Stimulated activated CD8-positive, alpha-beta memory T cell treated with anti-CD3 and anti-CD28 coated beads, Interleukin-2, amount 100 ng/mL, for 1 hour (primary cell): ENCODE results near the gene GARS1.
"Not testable (repeated sequence)": the region's sequence is repeated elsewhere in the genome, so short reads cannot be mapped to it uniquely, and the experiment has no call there.

Source experiments
- DNase-seq, 2 donors: peaks; one replicate each; pipeline ENCODE4 v3.0.0-alpha.2; 2020; ENCODE audit warnings: low read depth in 2 of 2

Gene GARS1

DNA sequence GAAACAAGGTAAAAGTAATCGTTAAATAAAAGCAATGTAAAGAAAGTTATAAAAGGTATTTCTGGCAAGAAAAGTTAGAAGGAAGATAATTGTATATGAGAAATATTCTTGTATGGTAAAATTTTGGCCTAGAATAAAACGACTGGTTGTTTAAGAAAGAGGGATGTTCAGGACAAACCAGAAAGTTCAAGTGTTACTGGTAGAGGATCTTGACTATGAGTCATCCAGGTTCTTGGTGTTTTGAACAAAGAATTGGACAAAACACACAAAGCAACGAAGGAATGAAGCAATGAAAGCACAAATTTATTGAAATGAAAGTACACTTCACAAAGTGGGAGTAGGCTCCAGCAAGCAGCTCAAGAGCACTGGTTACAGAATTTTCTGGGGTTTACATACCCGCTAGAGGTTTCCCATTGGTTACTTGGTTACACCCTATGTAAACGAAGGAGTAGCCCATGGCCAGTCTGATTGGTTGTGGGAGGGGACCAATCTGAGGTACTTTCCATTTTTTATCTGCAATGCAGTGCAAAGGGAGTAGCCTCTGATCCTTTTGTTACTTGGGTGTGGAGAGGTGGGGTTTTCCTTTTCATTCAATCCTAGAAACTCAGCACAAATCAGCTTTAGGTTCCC lies 22.4 kb upstream of the GARS1 start:
- no peak for DNase-seq

DNA sequence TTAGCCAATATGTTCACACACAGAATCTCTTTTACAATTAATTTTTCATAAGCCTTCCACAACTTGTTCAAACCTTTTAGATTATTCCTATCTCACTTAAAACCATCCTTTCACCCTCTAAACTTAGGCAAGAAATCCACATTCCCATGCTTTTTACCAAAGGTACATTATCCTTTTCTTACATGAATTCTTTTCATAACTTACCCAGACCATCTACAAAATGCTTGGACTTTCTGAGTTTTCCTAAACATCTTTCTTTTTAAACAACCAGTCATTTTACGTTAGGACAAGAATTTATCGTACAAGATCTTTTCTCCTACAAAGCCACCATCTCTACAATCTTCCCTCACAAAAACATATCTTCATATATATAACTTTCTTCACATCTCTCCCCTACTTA lies 18.8 kb upstream of the GARS1 start:
- DNase-seq: no peak

GRCh38 chr7:30583181-30583580 lies 11.5 kb upstream of the GARS1 start:
- DNase-seq: no peak

GRCh38 chr7:30584415-30584814 lies 10.3 kb upstream of the GARS1 start:
- no peak for DNase-seq

GRCh38 chr7:30584965-30585364 lies 9.7 kb upstream of the GARS1 start:
- DNase-seq: no peak

- no peak for DNase-seq
Observed at GRCh38 chr7:30585675-30586074, 9.0 kb upstream of the GARS1 start.

DNA sequence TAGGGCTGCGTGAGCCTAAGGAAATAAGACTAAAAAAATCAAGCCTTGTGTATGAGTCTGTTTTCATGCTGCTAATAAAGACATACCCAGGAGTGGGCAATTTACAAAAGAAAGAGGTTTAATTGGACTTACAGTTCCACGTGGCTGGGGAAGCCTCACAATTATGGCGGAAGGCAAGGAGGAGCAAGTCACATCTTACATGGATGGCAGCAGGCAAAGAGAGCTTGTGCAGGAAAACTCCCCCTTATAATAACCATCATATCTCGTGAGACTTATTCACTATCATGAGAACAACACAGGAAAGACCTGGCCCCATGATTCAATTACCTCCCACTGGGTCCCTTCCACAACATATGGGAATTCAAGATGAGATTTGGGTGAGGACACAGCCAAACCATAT lies 7.1 kb upstream of the GARS1 start:
- DNase-seq: not testable (repeated sequence)

GRCh38 chr7:30589111-30589510 lies 5.6 kb upstream of the GARS1 start:
- no peak for DNase-seq

DNA sequence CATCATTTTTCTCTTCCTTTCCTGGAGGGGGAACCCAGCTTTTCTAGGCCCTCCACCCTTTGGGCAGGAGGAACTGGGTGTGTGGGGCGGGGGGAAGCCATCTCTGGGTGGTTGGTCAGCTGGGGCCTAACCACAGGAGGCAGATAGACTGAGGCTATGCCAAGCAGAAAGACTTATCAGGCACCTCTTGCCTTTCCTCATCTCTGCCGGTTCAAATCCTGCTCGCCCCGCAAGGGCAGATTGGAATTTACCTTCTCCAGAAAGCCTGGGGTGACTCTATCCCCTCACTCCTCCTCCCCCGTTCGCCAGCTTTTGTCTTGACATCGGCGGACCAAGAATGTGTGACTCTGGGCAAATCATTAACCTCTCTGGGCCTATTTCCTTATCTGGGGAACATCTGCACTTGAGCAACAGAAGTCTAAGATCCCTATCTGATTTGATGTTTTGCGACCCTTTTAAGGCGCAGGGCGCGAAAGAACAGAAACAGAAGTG lies 584 bp upstream of the GARS1 start:
- DNase-seq: no peak

DNA sequence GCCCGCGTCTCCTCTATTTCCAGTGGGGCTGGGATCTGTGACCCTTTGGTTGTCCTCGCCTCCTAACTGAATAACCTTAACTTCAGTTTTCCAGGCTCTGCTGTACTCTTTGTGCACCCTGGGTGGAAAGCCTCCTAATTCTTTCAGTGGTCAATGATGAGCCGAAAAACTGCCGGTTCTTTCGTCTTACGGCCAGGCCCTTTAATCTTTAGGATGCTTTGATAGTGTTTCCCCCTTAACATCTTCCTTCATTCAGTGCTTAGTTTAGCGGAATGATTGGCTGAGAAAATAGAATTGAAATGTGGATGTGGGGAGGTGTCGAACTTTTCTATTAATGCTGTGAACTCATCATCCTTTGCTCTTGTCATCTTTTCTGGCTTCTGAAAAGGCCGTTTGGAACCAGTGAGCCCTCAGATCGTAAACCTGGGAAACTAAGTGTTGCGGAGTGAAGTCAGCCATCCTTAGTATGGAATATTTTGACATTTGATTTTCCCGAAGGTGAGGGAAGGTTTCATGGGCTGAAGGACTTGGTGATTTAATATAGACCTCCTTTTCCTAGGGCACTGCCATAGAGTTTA lies 847 bp downstream of the GARS1 start:
- DNase-seq: no peak

DNA sequence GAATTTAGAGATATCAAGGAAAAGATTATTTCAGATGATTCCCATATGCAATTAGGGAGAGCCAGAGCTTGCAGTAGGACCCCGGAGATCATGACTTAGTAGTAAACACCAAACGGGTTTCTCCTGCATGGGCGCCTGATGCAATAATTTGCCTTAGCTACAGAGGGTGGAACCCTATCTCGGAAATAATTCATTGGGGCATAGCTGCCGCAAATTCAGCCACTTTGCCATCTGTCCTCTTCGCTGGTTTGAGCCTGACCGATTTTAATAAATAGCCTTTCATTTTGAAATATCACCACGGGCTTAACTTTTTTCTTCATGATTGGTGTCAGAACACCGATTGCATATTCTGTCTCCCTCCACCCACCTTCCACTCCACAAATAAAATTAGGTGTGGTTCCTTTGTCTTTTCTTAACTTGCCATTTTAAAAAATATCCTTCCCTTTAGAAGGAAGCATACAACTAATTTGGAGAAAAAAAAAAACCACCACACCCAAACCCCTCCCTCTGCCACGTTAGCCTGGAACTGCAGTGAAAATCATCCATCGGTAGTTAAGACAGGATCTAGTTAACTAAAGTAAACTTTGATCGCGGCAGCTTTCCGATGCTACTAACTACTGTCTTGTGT lies 1.4 kb downstream of the GARS1 start:
- no peak for DNase-seq

- no peak for DNase-seq
Observed at GRCh38 chr7:30596721-30597120, 2.0 kb downstream of the GARS1 start.

DNA sequence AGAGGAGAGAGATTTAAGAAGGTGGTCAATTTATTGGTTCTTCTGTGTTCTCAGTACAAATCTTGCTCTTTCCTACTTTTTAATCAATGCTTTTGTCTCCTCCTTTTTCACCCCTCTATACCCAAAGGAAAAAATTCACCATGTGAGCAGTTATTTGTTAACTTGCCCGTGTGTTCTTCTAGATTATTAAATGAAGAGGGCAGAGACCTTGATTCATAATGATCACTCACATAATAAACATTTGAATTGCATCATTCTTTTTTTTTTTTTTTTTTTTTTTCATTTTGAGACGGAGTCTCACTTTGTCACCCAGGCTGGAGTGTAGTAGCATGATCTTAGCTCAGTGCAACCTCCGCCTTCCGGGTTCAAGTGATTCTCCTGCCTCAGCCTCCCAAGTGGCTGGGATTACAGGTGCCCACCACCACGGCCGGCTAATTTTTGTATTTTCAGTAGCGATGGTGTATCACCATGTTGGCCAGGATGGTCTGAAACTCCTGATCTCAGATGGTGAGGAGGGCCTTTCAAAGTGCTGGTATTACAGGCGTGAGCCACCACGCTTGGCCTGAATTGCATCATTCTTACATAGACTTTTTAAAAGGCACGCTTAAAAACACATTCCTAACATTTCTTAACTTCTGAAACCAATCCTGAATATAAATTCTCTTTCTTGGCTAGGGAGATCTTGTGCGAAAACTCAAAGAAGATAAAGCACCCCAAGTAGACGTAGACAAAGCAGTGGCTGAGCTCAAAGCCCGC lies 3.6 kb downstream of the GARS1 start:
- DNase-seq: no peak

DNA sequence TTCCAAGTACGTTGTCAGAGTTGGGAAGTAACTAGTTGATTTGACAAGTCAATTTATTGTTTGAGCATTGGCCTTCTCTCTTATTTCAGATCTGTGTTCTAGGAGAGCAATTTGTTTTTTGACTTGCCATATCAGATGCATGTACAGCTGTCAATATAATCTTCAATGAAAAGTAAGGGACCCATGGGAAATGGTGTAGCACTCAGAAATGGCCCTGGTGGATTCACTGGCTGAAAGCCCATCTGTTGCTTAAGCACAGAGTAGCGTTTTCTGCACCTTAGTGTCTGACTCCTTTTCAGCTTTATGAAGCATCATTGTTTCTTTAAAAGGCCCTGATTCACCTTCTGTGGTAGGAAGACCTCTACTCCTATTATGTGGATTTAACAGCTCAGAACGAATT lies 10.2 kb downstream of the GARS1 start:
- no peak for DNase-seq

DNA sequence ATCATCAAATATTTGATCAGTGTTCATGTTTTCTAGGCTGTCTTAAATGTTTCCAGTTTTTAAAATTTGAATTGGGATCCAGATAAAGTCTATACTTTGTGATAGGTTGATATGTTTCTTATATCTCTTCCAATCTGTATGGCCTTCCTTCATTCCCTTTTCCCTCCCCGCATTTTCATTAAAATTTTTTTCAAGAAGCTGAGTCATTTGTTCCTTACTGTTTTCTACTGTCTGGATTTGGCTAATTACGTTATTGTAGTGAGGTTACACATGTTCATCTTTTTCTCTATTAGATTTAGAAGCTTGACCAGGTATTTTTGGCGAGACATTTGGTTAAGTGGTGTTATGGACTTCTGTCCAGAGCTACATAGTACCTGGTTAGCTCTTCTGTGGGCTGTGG lies 11.2 kb downstream of the GARS1 start:
- DNase-seq: no peak

GRCh38 chr7:30612658-30613265 lies 18.1 kb downstream of the GARS1 start:
- no peak for DNase-seq

DNA sequence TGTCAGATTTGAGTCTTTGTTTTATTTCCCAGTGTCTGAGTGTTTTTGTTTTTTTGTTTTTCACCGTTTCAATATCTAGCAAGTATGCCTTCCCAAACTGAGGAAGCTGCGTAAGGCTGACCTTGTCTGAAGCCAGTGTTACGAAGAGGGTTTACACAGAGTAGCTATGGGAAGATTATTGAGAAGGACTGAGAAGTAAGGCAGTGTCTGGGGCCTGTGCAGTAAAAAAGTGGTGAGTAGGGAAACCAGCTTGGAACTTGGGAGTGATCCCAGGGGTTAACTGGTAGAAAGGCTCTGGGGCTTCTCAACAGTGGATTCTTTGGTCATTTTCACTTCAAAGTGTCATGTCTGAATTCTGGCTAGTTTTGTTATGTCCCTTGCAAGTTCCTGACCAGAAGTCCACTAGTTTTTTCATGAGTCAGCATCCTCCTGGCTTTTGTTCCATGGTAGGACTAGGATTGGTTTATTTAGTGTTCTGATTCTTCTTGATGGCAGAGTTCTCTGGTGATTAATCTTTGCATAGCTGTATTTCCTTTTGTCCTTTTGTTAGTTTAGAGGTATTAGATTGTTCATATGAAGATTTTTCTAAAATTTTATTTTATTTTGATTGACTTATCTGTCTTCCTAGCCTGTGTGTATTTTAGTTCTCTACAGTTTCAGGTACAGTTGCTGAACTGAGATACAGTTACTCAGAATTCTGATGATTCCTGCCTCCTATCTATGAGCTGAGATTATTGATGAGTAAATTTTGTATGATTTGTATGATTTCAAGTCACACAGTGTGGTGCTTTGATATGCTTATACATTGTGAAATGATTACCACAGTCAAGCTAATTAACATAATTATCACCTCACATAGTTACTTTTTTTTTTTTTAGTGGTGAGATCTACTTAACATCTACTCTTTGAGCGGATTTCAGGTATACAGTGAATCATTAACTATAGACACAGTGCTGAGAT lies 19.0 kb downstream of the GARS1 start:
- no peak for DNase-seq

DNA sequence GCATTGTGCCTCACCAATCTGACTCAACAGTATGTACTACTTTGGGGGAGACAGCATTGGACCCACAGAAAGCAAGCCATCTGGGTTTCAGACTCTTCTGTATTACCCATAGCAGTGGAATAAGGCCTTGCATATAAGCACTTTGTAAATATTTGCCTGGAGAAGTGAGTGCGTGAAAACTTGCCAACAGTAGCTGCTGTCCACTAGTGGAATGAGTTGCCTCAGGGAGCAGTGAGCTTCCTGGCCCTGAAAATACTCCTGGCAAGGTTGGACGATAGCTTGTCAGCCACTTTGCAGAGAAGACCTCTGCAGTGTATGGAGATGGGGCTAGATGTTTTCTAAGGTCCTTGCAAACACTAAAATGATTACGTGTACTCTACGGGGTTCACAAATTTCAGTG lies 21.6 kb downstream of the GARS1 start:
- DNase-seq: no peak

- DNase-seq: no peak
Observed at GRCh38 chr7:30617359-30617758, 22.7 kb downstream of the GARS1 start.

- no peak for DNase-seq
Observed at GRCh38 chr7:30618080-30618676, 23.5 kb downstream of the GARS1 start.

DNA sequence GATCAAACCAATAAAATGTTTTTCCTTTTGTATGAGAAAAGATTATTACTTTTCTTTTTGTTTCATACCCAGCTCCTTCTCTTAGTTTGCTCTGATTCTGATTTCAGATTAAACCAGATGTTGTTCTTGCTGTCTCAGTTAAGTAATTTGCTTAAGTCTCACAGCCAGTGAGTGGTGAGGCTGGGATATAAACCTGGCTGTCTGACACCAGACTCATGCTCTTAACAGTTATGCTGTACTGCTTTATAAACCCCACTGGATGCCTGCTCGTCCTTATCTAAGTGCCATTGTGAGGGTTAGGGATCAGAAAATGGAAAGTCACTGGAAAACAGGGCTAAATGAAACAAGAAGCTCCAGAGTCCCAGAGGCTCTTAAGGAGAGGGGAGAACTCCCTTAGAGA lies 24.3 kb downstream of the GARS1 start:
- no peak for DNase-seq
